ENCODE data around the gene LIMD2.

GRCh38 chr17:63680700-63681099 lies 19.2 kb downstream of the LIMD2 start:
- TF ChIP-seq CTCF (IDR thresholded peaks at IDR 0.05; ENCODE audit: poor library complexity) (no peak), EZH2 (IDR thresholded peaks at IDR 0.05; ENCODE audit: borderline replicate concordance) (no peak)

Measured in hepatocyte (in vitro differentiated cells).